RWPE2 (cell line): ENCODE results near the gene PITPNM3.

ENCODE experiments used
- ATAC-seq: fragments of 200-7000 bp; cut with Tn5 transposase; 3 replicates; pipeline ENCODE4 v1.9.1; 2021; ENCODE audit warnings: low read depth
- DNase-seq: peaks from one replicate; pipeline ENCODE4 v3.0.0-alpha.2; 2020; ENCODE audit warnings: low spot score
- H3K27ac ChIP-seq: fragments of 450-650 bp; 2 replicates; pipeline ENCODE4 v1.5.1; 2017; ENCODE audit warnings: mild to moderate bottlenecking; ENCODE audit not compliant: poor library complexity, severe bottlenecking
- H3K27me3 ChIP-seq: fragments of 250-450 bp; sonication (Bioruptor Pico); 2 replicates; pipeline ENCODE4 v1.5.1; 2021; ENCODE audit warnings: mild to moderate bottlenecking, moderate library complexity; ENCODE audit not compliant: insufficient read depth, poor library complexity, severe bottlenecking
- H3K36me3 ChIP-seq: fragments of 250-450 bp; sonication (Bioruptor Pico); 2 replicates; pipeline ENCODE4 v1.5.1; 2020; ENCODE audit warnings: low read depth, mild to moderate bottlenecking, moderate library complexity
- H3K4me1 ChIP-seq: fragments of 250-450 bp; sonication (Bioruptor Pico); 2 replicates; pipeline ENCODE4 v1.5.1; 2021; ENCODE audit warnings: mild to moderate bottlenecking, moderate library complexity; ENCODE audit not compliant: insufficient read depth, poor library complexity, severe bottlenecking
- H3K4me3 ChIP-seq: fragments of 250-450 bp; sonication (Bioruptor Pico); 2 replicates; pipeline ENCODE4 v1.5.1; 2021; ENCODE audit warnings: mild to moderate bottlenecking, moderate library complexity; ENCODE audit not compliant: severe bottlenecking
- H3K9me3 ChIP-seq: fragments of 250-450 bp; sonication (Bioruptor Pico); 2 replicates; pipeline ENCODE4 v1.5.1; 2021; ENCODE audit warnings: mild to moderate bottlenecking, moderate library complexity; ENCODE audit not compliant: severe bottlenecking
- TF ChIP-seq, protein P1 (sequence below): fragments of 450-650 bp; IDR thresholded peaks from one replicate; pipeline ENCODE4 v1.5.1; 2017; ENCODE audit warnings: mild to moderate bottlenecking, moderate library complexity; ENCODE audit not compliant: poor library complexity, severe bottlenecking

PITPNM3 gene

DNA sequence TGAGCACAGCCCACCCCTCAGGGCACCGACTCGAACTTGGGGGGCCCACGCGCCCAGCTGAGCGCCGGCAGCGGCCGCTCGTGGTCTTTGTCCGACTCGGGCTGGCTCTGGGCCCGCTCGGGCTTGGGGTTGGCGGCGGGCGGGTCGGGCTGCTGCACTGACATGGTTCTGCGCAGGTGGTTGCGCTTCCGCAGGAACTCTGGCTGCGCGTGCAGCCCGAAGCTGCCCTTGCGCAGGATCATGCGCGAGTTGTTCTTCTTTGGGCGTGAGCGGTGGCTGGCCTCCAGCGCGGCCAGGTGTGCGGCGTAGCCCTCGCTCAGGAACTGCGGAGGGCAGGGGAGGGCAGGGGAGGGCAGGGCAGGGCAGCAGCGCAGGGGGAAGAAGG lies 101.0 kb downstream of the PITPNM3 start:
- no peaks in the 10 kb centered on the region for H3K9me3 ChIP-seq
- no peak for DNase-seq
- no peak for ATAC-seq
- H3K4me1 ChIP-seq = peaks cover 7% of the 10 kb centered on the region
- no peaks in the 10 kb centered on the region for H3K27me3 ChIP-seq
- H3K4me3 ChIP-seq = no peak overlapping the region
- TF ChIP-seq, protein P1, sequence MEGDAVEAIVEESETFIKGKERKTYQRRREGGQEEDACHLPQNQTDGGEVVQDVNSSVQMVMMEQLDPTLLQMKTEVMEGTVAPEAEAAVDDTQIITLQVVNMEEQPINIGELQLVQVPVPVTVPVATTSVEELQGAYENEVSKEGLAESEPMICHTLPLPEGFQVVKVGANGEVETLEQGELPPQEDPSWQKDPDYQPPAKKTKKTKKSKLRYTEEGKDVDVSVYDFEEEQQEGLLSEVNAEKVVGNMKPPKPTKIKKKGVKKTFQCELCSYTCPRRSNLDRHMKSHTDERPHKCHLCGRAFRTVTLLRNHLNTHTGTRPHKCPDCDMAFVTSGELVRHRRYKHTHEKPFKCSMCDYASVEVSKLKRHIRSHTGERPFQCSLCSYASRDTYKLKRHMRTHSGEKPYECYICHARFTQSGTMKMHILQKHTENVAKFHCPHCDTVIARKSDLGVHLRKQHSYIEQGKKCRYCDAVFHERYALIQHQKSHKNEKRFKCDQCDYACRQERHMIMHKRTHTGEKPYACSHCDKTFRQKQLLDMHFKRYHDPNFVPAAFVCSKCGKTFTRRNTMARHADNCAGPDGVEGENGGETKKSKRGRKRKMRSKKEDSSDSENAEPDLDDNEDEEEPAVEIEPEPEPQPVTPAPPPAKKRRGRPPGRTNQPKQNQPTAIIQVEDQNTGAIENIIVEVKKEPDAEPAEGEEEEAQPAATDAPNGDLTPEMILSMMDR = no peak
- H3K36me3 ChIP-seq = 0 out of 2 replicates have a peak, but pooled peaks cover 1% of the 10 kb centered on the region
- no peak overlapping the region for H3K27ac ChIP-seq

DNA sequence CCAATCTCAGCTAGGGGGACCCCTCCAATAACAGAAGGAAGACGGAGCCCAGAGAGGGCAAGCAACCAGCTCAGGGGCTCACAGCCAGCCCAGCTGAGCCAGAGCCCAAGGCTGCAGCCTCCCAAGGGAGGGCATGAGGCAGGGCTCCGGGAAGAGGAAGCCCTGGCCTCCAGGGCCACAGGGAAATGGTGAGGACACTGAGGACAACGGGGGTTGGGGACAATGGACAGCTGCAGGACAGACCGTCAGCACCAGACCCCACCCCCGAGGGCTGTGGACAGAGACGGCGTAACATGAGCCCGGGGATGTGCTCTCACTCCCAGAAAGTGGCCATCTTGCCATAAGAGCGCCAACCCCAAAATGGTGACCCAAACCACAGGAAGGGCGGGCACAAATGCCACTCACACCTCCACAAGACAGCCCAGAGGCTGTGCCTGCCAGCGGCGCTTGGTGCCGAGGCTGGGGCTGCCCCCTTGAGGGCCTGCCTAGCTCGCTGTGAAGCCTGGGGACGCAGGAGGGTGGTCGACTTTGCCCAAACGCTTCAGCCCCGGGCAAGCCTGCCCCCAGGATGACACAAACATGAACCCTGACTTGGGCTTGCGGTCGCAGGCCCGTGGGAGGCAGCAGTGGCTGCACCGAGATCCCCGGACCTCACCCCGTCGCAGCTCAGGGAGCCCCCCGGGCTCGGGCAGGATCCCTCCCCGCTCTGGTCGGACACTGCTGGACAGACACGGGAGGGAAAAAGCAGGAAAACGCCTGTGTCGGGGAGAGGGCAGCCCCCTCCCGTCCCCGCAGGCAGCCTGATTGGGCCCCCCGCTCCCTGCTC lies 101.6 kb downstream of the PITPNM3 start:
- no peaks in the 10 kb centered on the region for H3K27me3 ChIP-seq
- H3K4me1 ChIP-seq = peaks cover 7% of the 10 kb centered on the region
- no peak overlapping the region for H3K27ac ChIP-seq
- H3K36me3 ChIP-seq = peaks cover 4% of the 10 kb centered on the region; the same call in 1 of the 2 replicates
- TF ChIP-seq, protein P1 = no peak
- H3K9me3 ChIP-seq = no peaks in the 10 kb centered on the region
- ATAC-seq = no peak
- H3K4me3 ChIP-seq = no peak overlapping the region
- no peak for DNase-seq

DNA sequence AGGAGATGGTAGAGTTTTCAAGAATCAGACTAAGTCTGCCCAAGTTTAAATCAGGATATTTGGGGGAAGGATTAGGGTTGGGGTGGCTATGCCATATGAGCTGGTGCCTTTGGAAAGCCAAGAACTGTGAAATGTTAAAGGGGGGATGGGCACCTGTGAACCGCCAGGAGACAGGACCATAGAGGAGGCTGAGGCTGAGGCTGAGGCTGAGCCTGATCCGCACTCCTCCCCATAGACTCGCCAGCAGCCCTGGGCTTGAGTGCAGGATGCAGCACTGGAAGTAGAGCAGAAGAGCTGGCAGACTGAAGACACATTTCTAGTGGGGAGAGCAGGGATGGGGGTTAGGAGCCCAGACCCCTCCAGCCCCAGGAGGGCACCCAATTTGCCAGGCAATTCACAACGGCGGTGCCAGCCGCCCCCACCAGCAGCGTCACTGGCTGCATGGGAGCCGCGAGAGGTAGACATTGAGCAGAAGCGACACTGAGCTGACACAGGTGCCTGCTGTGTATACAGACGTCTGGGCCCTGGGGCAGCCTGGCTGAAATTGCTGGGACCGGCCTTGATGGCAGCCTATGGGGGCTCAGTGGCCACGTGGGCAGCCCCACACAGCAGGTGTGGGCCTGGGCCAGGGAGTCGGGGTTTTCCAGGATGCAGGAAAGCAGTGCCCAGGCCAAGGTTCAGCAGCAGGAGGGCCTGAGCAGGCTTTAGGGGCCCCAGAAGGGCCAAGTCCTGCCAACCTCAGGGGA lies 102.9 kb downstream of the PITPNM3 start:
- TF ChIP-seq, protein P1 = no peak
- H3K4me1 ChIP-seq = peaks cover 7% of the 10 kb centered on the region
- H3K4me3 ChIP-seq = no peak overlapping the region
- no peak overlapping the region for H3K27ac ChIP-seq
- DNase-seq (no peak), ATAC-seq (no peak)
- peaks cover 16% of the 10 kb centered on the region; the same call in 1 of the 2 replicates for H3K36me3 ChIP-seq
- no peaks in the 10 kb centered on the region for H3K27me3 ChIP-seq
- H3K9me3 ChIP-seq = no peaks in the 10 kb centered on the region

DNA sequence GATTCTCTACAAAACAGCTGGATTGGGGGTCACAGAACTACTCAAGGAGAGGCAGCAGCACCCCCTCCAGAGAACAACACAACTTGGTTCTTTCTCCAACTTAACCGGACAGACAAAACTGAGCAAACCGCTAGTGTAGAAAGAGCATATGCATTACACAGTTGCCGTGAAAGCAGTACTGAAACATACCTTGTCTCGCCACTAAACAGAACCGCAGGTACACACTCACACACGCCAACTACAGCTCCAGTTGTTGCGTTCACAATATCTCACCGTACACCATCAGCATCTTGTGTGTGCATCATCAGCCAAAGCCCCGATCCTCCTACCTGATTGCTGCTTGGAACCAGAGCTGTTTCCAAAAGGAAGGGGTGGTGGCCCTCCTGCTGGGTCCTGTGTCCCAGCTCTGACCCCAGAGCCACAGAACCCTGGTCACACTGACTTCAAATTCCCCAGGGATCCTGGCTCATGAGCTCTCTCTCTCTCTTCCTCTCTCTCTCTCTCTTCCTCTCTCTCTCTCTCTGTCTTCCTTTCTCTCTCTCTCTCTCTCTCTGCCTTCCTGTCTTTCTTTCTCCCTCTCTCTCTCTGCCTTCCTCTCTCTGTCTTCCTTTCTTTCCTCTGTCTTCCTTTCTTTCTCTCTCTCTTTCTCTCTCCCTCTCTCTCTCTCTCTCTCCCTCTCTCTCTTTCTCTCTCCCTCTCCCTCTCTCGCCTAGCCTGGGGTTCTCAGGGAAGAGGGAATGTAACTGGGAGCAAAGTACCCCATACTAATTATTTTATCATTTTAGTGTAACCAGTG lies 103.7 kb downstream of the PITPNM3 start:
- peaks cover 16% of the 10 kb centered on the region; the same call in 1 of the 2 replicates for H3K36me3 ChIP-seq
- H3K9me3 ChIP-seq = no peaks in the 10 kb centered on the region
- H3K4me1 ChIP-seq = peaks cover 7% of the 10 kb centered on the region
- no peak overlapping the region for H3K27ac ChIP-seq
- TF ChIP-seq, protein P1 = no peak
- H3K27me3 ChIP-seq = no peaks in the 10 kb centered on the region
- H3K4me3 ChIP-seq = no peak overlapping the region
- DNase-seq (no peak), ATAC-seq (no peak)
